Transverse colon (tissue), 4 donors: ENCODE measurements around the gene TMEM132C. TPM values are rescaled to one million over a fixed set of nuclear protein-coding genes. Genes with fewer than 3 reads are reported as not detected.

Experiments used
- DNase-seq: peaks from one replicate; pipeline ENCODE4 v3.0.0-alpha.2; 2019
- H3K27ac ChIP-seq, 4 donors: fragments of 200-600 bp; sonication (generic); 2 replicates each; pipeline ENCODE4 v1.5.1; 2016 to 2018; ENCODE audit warnings: inconsistent platforms in 4 of 4
- H3K27me3 ChIP-seq: fragments of 200-600 bp; sonication (generic); 2 replicates; pipeline ENCODE4 v1.5.1; 2017; ENCODE audit warnings: inconsistent platforms
- H3K36me3 ChIP-seq, 4 donors: fragments of 200-600 bp; sonication (generic); 2 replicates each; pipeline ENCODE4 v1.5.1; 2017 to 2019; ENCODE audit warnings: inconsistent platforms in 4 of 4
- H3K4me1 ChIP-seq, 4 donors: fragments of 200-600 bp; sonication (generic); 2 replicates each; pipeline ENCODE4 v1.5.1; 2017 to 2020; ENCODE audit warnings: inconsistent platforms in 4 of 4
- H3K4me3 ChIP-seq, 4 donors: fragments of 200-600 bp; sonication (generic); 1 replicate in 1 of 4; 2 replicates in 3 of 4; pipeline versions ENCODE4 v1.5.1 to v1.6.1; 2017 to 2019; ENCODE audit warnings: inconsistent platforms in 4 of 4
- H3K9me3 ChIP-seq, 2 donors: fragments of 200-600 bp; sonication (generic); 2 replicates each; pipeline ENCODE4 v1.5.1; 2017 to 2019; ENCODE audit warnings: inconsistent platforms in 2 of 2
- CTCF ChIP-seq, 5 experiments: fragments of 200-600 bp in 3 of 5; fragments of 450-650 bp in 2 of 5; sonication (generic) in 3 of 5; IDR thresholded peaks; 1 replicate in 2 of 5; 2 replicates in 3 of 5; pipeline ENCODE4 v1.5.1; 2016 to 2017; ENCODE audit warnings: antibody characterized with exemption in 5 of 5, inconsistent platforms in 3 of 5, mild to moderate bottlenecking in 2 of 5, moderate library complexity in 1 of 5
- EP300 ChIP-seq: sonication (generic); formaldehyde crosslinking; IDR thresholded peaks from one replicate; pipeline ENCODE4 v1.6.1; 2017; ENCODE audit warnings: antibody characterized with exemption, low read depth
- POLR2A ChIP-seq: fragments of 450-650 bp; IDR thresholded peaks from one replicate; pipeline ENCODE4 v1.6.1; 2016; ENCODE audit warnings: antibody characterized with exemption, mild to moderate bottlenecking, moderate library complexity
- POLR2AphosphoS5 ChIP-seq, 3 donors: sonication (generic); formaldehyde crosslinking; IDR thresholded peaks; one replicate each; pipeline ENCODE4 v1.6.1; 2016; ENCODE audit warnings: antibody characterized with exemption in 3 of 3
- WGBS, 2 donors: methylation state at CpG; one replicate each; pipeline ENCODE4 v1.1.5; 2018; ENCODE audit warnings: low coverage in 1 of 2; 5-methylcytosine and 5-hydroxymethylcytosine counted together
- in situ Hi-C, 4 donors: fragments of 200-750 bp; cut with MboI; loops; one replicate each; pipeline versions ENCODE4 v1.15.0 to v1.15.1; 2017; ENCODE audit warnings: low sequenced_read_pairs in 3 of 4, low pct_ligation_motif_present in 1 of 4, low pct_unique_long_range_greater_than_20kb in 1 of 4
- intact Hi-C: fragments of 100-400 bp; cut with DNase I; formaldehyde crosslinking; loops from one replicate; pipeline ENCODE4 v1.15.1; 2023; ENCODE audit warnings: low total_unique reads
- total RNA-seq, 4 donors: library from RNA; depleted of rRNA; stranded (reverse); fragments of >200 nt; gene quantifications; one replicate each; pipeline ENCODE4 v1.1.0, GENCODE V29; 2016

Gene TMEM132C
- total RNA-seq, 4 donors from 2014 or later = 0.20 to 1.6 (median 0.58) TPM

- no peak overlapping the region for H3K27ac ChIP-seq
- TF ChIP-seq POLR2AphosphoS5 (IDR thresholded peaks at IDR 0.05) = no peak
- no peak for TF ChIP-seq EP300
- no peak for TF ChIP-seq CTCF (IDR thresholded peaks at IDR 0.05)
- TF ChIP-seq POLR2A = no peak
Measured at GRCh38 chr12:128745772-128746689, 479.1 kb downstream of the TMEM132C start.

DNA sequence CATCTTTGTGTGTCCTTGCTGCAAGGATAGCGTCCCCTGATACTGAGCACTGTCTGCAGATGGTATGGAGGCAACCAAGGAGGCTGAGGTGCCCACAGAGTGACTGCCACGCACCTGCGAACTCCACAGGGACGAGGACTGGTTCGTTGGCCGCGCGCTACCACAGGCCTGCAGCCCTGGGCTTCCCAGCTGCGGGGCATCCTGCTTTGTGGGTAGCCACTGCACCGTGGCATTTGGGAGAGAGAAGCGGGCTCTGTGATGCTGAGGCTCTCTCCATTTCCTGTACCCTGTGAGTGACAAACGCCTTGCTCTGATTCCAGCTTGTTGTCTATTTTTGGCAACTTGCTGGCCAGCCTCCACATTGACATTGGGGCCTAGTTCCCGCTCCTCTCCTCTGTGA, 480.5 kb downstream of the TMEM132C start:
- H3K4me3 ChIP-seq = no peak overlapping the region
- no peaks in the 10 kb centered on the region for H3K9me3 ChIP-seq
- H3K27ac ChIP-seq = no peak overlapping the region
- WGBS, 2 donors = 71% methylated on average over 10 of the region's 13 CpGs; no CpG with 5 or more reads in 1 of the 2 donors
- intact Hi-C loops (no loop called here), in situ Hi-C loops (no loop called here)
- no peaks in the 10 kb centered on the region for H3K4me1 ChIP-seq
- H3K27me3 ChIP-seq = no peaks in the 10 kb centered on the region
- no peak for DNase-seq
- no peaks in the 10 kb centered on the region for H3K36me3 ChIP-seq
- TF ChIP-seq EP300 (no peak), POLR2A (no peak), CTCF (IDR thresholded peaks at IDR 0.05) (no peak), POLR2AphosphoS5 (IDR thresholded peaks at IDR 0.05) (no peak)

More at GRCh38 chr12:128745772-128746689, 479.1 kb downstream of the TMEM132C start:
- 65 to 72% methylated on average over 8 to 11 of the region's 11 CpGs for WGBS, 2 donors
- Histone ChIP-seq H3K36me3 (no peaks in the 10 kb centered on the region), H3K9me3 (no peaks in the 10 kb centered on the region), H3K27me3 (no peaks in the 10 kb centered on the region), H3K4me3 (no peak overlapping the region), H3K4me1 (no peaks in the 10 kb centered on the region)
- DNase-seq = no peak
- in situ Hi-C loops (no loop called here), intact Hi-C loops (no loop called here)

GRCh38 chr12:128752386-128752785, 485.4 kb downstream of the TMEM132C start:
- TF ChIP-seq POLR2AphosphoS5 (IDR thresholded peaks at IDR 0.05) (no peak), EP300 (no peak), CTCF (IDR thresholded peaks at IDR 0.05) (no peak)
- Histone ChIP-seq H3K4me3 (no peak overlapping the region), H3K27ac (no peak overlapping the region), H3K36me3 (no peaks in the 10 kb centered on the region), H3K4me1 (no peaks in the 10 kb centered on the region), H3K9me3 (no peaks in the 10 kb centered on the region), H3K27me3 (no peaks in the 10 kb centered on the region)
- 77 to 83% methylated on average over 4 to 5 of the region's 5 CpGs for WGBS, 2 donors
- DNase-seq = no peak
- in situ Hi-C loops = no loop called here
- intact Hi-C loops = no loop called here

- 23 to 45% methylated on average over 4 of the region's 4 CpGs for WGBS, 2 donors
- Histone ChIP-seq H3K9me3 (no peaks in the 10 kb centered on the region), H3K4me3 (no peak overlapping the region), H3K27ac (no peak overlapping the region), H3K27me3 (no peaks in the 10 kb centered on the region), H3K4me1 (no peaks in the 10 kb centered on the region), H3K36me3 (no peaks in the 10 kb centered on the region)
- DNase-seq = no peak
- no peak for TF ChIP-seq CTCF (IDR thresholded peaks at IDR 0.05)
- no peak for TF ChIP-seq POLR2A
- no peak for TF ChIP-seq EP300
- TF ChIP-seq POLR2AphosphoS5 (IDR thresholded peaks at IDR 0.05) = no peak
- intact Hi-C loops = no loop called here
- in situ Hi-C loops = no loop called here
Measured at GRCh38 chr12:128753438-128753837, 486.5 kb downstream of the TMEM132C start.
